HCT116 (cell line): ENCODE measurements around the gene ELN. TPM values are rescaled to one million over a fixed set of nuclear protein-coding genes. Genes with fewer than 3 reads are reported as not detected.

Experiments
- ATAC-seq: fragments of 200-7000 bp; cut with Tn5 transposase; 2 replicates; pipeline ENCODE4 v1.9.1; 2020; ENCODE audit warnings: mild to moderate bottlenecking, moderate library complexity
- BruUV-seq: library from RNA; stranded (reverse); fragments of 400-500 nt; replicated peaks from 2 replicates; lab custom pipeline; 2021; lab: Mats Ljungman, UMichigan
- CTCF ChIA-PET: fragments of 300-600 bp; sonication (Branson Sonifier 250); formaldehyde crosslinking; loops from one replicate; lab custom pipeline; 2021; ENCODE audit warnings: antibody characterized with exemption; lab: Charles Lee
- POLR2A ChIA-PET: fragments of 300-600, 350-600 bp; sonication (Branson Sonifier 250); formaldehyde crosslinking; loops from one replicate; lab custom pipeline; 2021; ENCODE audit warnings: antibody characterized with exemption; lab: Charles Lee
- RAD21 ChIA-PET, 2 experiments: fragments of 300-600 bp; sonication (Branson Sonifier 250); formaldehyde crosslinking; loops; one replicate each; lab custom pipeline; 2023; ENCODE audit warnings: low total read pairs in 2 of 2; ENCODE audit not compliant: uncharacterized antibody in 2 of 2, unreplicated experiment in 2 of 2, low non-redundant PET in 1 of 2; lab: Charles Lee
- DNase-seq: peaks from one replicate; pipeline ENCODE4 v3.0.0-alpha.2; 2010; ENCODE audit warnings: low read depth, low spot score
- H2AFZ ChIP-seq: fragments of 200-600 bp; shearing (Covaris generic), sonication (generic); 2 replicates; pipeline ENCODE4 v1.6.1; 2017; ENCODE audit warnings: low read depth, mixed run types, mixed read lengths, antibody characterized with exemption, low read length; ENCODE audit not compliant: poor library complexity, severe bottlenecking
- H3K27ac ChIP-seq: 2 replicates; pipeline ENCODE4 v1.5.1; 2012; ENCODE audit warnings: low read depth, low read length
- H3K27me3 ChIP-seq: fragments of 200-600 bp; sonication (generic); 2 replicates; pipeline ENCODE4 v1.6.1; 2016; ENCODE audit warnings: mixed run types, low read length, mixed read lengths; ENCODE audit not compliant: insufficient read depth
- H3K36me3 ChIP-seq, 2 experiments: fragments of 200-500 bp in 1 of 2; fragments of 200-600 bp in 1 of 2; sonication (Bioruptor generic) in 1 of 2; sonication (generic) in 1 of 2; 2 replicates each; pipeline versions ENCODE4 v1.5.1 to v1.6.1; 2014 to 2016; ENCODE audit warnings: low read length in 2 of 2, inconsistent platforms in 1 of 2, mixed read lengths in 1 of 2, mixed run types in 1 of 2; ENCODE audit not compliant: insufficient read depth in 2 of 2, control insufficient read depth in 1 of 2
- H3K4me1 ChIP-seq, 2 experiments: fragments of 200-600 bp in 1 of 2; sonication (generic) in 1 of 2; 2 replicates each; pipeline versions ENCODE4 v1.5.1 to v1.6.1; 2012 to 2017; ENCODE audit warnings: low read length in 2 of 2, inconsistent platforms in 1 of 2, mild to moderate bottlenecking in 1 of 2, mixed read lengths in 1 of 2, mixed run types in 1 of 2, moderate library complexity in 1 of 2; ENCODE audit not compliant: insufficient read depth in 2 of 2, control insufficient read depth in 1 of 2
- H3K4me2 ChIP-seq: fragments of 200-600 bp; sonication (generic); 2 replicates; pipeline ENCODE4 v1.6.1; 2017; ENCODE audit warnings: mixed run types, low read length, mixed read lengths
- H3K4me3 ChIP-seq, 2 experiments: fragments of 200-600 bp in 1 of 2; sonication (generic) in 1 of 2; replicated peaks in 1 of 2; 2 replicates each; pipeline ENCODE4 v1.5.1; 2011 to 2016; ENCODE audit warnings: low read length in 2 of 2, control low read depth in 1 of 2, low read depth in 1 of 2, mild to moderate bottlenecking in 1 of 2, mixed read lengths in 1 of 2, mixed run types in 1 of 2
- H3K79me2 ChIP-seq: fragments of 200-600 bp; sonication (generic); 2 replicates; pipeline ENCODE4 v1.6.1; 2017; ENCODE audit warnings: mild to moderate bottlenecking, mixed run types, low read length, moderate library complexity, mixed read lengths; ENCODE audit not compliant: insufficient read depth
- H3K9ac ChIP-seq: fragments of 200-600 bp; sonication (generic); 2 replicates; pipeline ENCODE4 v1.6.1; 2016; ENCODE audit warnings: low read length, mixed read lengths
- H3K9me2 ChIP-seq: fragments of 200-600 bp; sonication (generic), shearing (Covaris generic); 2 replicates; pipeline ENCODE4 v1.6.1; 2017; ENCODE audit warnings: mixed run types, mild to moderate bottlenecking, moderate library complexity; ENCODE audit not compliant: insufficient read depth
- H3K9me3 ChIP-seq, 2 experiments: fragments of 200-500 bp in 1 of 2; fragments of 200-600 bp in 1 of 2; sonication (Bioruptor generic) in 1 of 2; sonication (generic) in 1 of 2; 2 replicates each; pipeline ENCODE4 v1.6.1; 2014 to 2017; ENCODE audit warnings: low read length in 2 of 2, mixed read lengths in 2 of 2, inconsistent platforms in 1 of 2, low read depth in 1 of 2, mild to moderate bottlenecking in 1 of 2, mixed run types in 1 of 2, moderate library complexity in 1 of 2; ENCODE audit not compliant: control insufficient read depth in 1 of 2, insufficient read depth in 1 of 2
- H4K20me1 ChIP-seq: fragments of 200-600 bp; sonication (generic), shearing (Covaris generic); 2 replicates; pipeline ENCODE4 v1.6.1; 2017; ENCODE audit warnings: mixed run types, mild to moderate bottlenecking, moderate library complexity; ENCODE audit not compliant: insufficient read depth
- EGR1 ChIP-seq: IDR thresholded peaks from 2 replicates; pipeline ENCODE4 v1.6.1; 2012; ENCODE audit warnings: low read depth
- ELF1 ChIP-seq: IDR thresholded peaks from 2 replicates; pipeline ENCODE4 v1.6.1; 2012; ENCODE audit warnings: low read depth, borderline replicate concordance
- EZH2 ChIP-seq: fragments of 200-600 bp; sonication (generic); IDR thresholded peaks from 2 replicates; pipeline ENCODE4 v1.6.1; 2017; ENCODE audit warnings: antibody characterized with exemption, mixed run types
- EZH2phosphoT487 ChIP-seq: fragments of 200-600 bp; IDR thresholded peaks from 2 replicates; pipeline ENCODE4 v1.6.1; 2018; ENCODE audit warnings: antibody characterized with exemption, borderline replicate concordance
- TCF7L2 ChIP-seq: IDR thresholded peaks from 2 replicates; pipeline ENCODE4 v1.7.0; 2011; ENCODE audit warnings: borderline replicate concordance, inconsistent platforms; ENCODE audit not compliant: insufficient read depth, insufficient read length; ENCODE audit errors: extremely low read depth
- ZBTB33 ChIP-seq: IDR thresholded peaks from 2 replicates; pipeline ENCODE4 v1.6.1; 2011; ENCODE audit warnings: mild to moderate bottlenecking, low read length, moderate library complexity; ENCODE audit not compliant: insufficient replicate concordance; ENCODE audit errors: extremely low read depth
- intact Hi-C: fragments of 100-400 bp; cut with micrococcal nuclease; formaldehyde crosslinking; loops from 2 replicates; pipeline ENCODE4 v1.10.0; 2022
- total RNA-seq: library from RNA; stranded (reverse); gene quantifications from one replicate; pipeline ENCODE4 v1.2.1, GENCODE V29; 2021; ENCODE audit not compliant: unreplicated experiment
- TF ChIP-seq, protein P1 (sequence below): IDR thresholded peaks from 2 replicates; pipeline ENCODE4 v1.6.1; 2012; ENCODE audit warnings: low read depth
- TF ChIP-seq, protein P2 (sequence below), 3 experiments: fragments of 200-600 bp in 1 of 3; sonication (generic) in 1 of 3; IDR thresholded peaks in 2 of 3; conservative IDR thresholded peaks in 1 of 3; 2 replicates each; pipeline ENCODE4 v1.5.1; 2012 to 2017; ENCODE audit warnings: low read depth in 2 of 3, low read length in 2 of 3, antibody characterized with exemption in 1 of 3, borderline replicate concordance in 1 of 3, control low read depth in 1 of 3, mild to moderate bottlenecking in 1 of 3, mixed read lengths in 1 of 3, mixed run types in 1 of 3, moderate library complexity in 1 of 3; ENCODE audit not compliant: insufficient read depth in 1 of 3

The ELN gene
- total RNA-seq, 1 experiment from 2014 or later = 0.17 TPM

DNA sequence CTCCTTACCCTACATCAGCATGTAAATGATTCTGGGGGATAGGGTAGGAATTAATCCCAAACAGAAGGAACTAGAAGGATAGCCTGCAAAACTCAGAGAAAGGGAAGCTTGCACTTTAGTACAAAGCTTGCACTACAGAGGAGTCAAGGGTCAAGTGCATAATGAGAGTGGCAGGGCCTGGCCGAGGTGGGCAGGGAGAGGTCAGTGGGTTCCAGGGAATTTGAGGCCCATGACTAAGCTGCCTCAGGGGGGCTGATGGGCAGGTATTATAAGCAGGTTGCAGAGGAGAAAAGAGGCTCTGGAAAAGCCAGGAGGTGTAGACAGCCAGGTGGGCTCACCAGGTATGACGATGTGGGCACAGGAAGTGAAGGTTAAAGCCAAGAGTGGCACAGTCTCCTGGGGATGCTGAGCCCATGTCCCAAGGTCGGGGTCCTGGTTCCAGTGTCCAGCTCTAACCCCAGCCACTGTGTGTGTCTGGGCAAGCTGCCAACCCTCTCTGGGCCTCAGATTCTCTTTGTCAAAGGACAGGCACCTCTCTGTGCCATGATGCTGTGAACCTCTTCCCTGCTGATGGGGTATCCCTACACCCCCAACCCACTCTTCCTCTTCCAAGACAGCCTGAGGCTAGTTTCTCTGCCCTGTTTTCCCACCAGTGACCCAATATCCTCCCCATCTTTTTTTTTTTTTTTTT lies 32.0 kb upstream of the ELN start (continued):
- TF ChIP-seq ZBTB33 = no peak

DNA sequence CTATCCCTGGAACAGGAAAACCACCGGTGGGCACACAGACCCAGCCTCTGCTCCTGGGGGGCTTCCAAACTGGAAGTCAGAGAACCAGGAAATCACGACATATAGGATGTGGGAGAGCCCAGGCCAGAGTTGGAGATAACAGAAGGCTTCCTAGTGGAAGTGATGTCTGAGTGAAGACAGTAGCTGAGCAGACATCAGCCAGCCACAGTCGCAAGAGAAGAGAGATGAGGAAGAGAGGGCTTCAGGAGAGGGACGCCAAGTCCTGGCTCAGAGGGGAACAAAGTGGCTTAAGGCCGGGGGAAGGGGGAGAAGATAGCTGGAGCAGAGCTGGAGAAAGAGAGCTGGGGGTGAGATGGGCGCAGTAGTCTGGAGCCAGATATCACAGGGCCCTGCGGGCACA lies 30.9 kb upstream of the ELN start:
- Histone ChIP-seq H3K79me2 (no peaks in the 10 kb centered on the region), H3K4me3 (no peak overlapping the region), H3K9ac (no peak overlapping the region), H3K4me2 (no peak overlapping the region), H3K9me3 (peaks cover 0 to 7% of the 10 kb centered on the region in 2 experiments; a peak in 1 of 4 replicates), H3K36me3 (no peaks in the 10 kb centered on the region), H4K20me1 (no peaks in the 10 kb centered on the region), H2AFZ (no peak overlapping the region), H3K27ac (no peak overlapping the region), H3K27me3 (no peaks in the 10 kb centered on the region), H3K9me2 (no peaks in the 10 kb centered on the region), H3K4me1 (peaks cover 7 to 12% of the 10 kb centered on the region in 2 experiments)
- ChIA-PET CTCF (no interaction called here), RAD21 (no interaction called here), POLR2A (no interaction called here)
- ATAC-seq (no peak), DNase-seq (no peak)
- intact Hi-C loops = no loop called here
- no TSS peak for BruUV-seq
- TF ChIP-seq TCF7L2 (no peak), EGR1 (no peak), ELF1 (no peak), EZH2phosphoT487 (no peak), EZH2 (no peak)
- TF ChIP-seq, protein P1, sequence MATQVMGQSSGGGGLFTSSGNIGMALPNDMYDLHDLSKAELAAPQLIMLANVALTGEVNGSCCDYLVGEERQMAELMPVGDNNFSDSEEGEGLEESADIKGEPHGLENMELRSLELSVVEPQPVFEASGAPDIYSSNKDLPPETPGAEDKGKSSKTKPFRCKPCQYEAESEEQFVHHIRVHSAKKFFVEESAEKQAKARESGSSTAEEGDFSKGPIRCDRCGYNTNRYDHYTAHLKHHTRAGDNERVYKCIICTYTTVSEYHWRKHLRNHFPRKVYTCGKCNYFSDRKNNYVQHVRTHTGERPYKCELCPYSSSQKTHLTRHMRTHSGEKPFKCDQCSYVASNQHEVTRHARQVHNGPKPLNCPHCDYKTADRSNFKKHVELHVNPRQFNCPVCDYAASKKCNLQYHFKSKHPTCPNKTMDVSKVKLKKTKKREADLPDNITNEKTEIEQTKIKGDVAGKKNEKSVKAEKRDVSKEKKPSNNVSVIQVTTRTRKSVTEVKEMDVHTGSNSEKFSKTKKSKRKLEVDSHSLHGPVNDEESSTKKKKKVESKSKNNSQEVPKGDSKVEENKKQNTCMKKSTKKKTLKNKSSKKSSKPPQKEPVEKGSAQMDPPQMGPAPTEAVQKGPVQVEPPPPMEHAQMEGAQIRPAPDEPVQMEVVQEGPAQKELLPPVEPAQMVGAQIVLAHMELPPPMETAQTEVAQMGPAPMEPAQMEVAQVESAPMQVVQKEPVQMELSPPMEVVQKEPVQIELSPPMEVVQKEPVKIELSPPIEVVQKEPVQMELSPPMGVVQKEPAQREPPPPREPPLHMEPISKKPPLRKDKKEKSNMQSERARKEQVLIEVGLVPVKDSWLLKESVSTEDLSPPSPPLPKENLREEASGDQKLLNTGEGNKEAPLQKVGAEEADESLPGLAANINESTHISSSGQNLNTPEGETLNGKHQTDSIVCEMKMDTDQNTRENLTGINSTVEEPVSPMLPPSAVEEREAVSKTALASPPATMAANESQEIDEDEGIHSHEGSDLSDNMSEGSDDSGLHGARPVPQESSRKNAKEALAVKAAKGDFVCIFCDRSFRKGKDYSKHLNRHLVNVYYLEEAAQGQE = no peak
- TF ChIP-seq, protein P2, sequence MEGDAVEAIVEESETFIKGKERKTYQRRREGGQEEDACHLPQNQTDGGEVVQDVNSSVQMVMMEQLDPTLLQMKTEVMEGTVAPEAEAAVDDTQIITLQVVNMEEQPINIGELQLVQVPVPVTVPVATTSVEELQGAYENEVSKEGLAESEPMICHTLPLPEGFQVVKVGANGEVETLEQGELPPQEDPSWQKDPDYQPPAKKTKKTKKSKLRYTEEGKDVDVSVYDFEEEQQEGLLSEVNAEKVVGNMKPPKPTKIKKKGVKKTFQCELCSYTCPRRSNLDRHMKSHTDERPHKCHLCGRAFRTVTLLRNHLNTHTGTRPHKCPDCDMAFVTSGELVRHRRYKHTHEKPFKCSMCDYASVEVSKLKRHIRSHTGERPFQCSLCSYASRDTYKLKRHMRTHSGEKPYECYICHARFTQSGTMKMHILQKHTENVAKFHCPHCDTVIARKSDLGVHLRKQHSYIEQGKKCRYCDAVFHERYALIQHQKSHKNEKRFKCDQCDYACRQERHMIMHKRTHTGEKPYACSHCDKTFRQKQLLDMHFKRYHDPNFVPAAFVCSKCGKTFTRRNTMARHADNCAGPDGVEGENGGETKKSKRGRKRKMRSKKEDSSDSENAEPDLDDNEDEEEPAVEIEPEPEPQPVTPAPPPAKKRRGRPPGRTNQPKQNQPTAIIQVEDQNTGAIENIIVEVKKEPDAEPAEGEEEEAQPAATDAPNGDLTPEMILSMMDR (IDR thresholded peaks at IDR 0.05 in 2 of 3, conservative IDR thresholded peaks at IDR 0.05 in 1 of 3; ENCODE audit: borderline replicate concordance in 1 of 3, insufficient read depth in 1 of 3, low read depth in 2 of 3, low read length in 2 of 3) = no peak
